ENCODE results near the gene ASTN1.

DNA sequence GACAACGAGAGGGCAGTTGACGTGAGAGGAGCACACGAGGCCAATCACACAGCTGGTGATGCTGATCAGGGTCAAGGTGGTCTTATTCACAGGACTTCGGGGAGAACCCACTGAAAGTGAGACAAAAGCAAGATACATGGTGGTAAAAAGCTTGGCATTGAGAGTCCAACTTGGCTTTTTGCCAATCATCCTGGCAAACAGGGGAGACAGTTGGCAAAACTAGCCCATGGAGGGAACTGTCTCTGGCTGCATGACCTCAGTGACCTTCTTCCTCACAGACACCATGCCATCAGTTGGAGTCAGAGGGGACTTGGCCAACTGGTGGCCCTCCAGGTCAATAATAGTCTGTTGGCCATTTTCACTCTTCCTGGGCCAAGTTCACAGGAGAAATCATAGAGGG, 139.9 kb downstream of the ASTN1 start:
- TF ChIP-seq POLR2A (IDR thresholded peaks at IDR 0.05; ENCODE audit: low read depth, low read length), result no peak
- no peak for TF ChIP-seq POLR2AphosphoS5 (IDR thresholded peaks at IDR 0.05; ENCODE audit: low read depth, low read length)
- no peak for TF ChIP-seq PAX5 (IDR thresholded peaks at IDR 0.05; ENCODE audit: insufficient read depth, low read length, severe bottlenecking)

All from GM12891 (cell line).